K562 (cell line): ENCODE data around the gene DCAF11. TPM values are rescaled to one million over a fixed set of nuclear protein-coding genes. Genes with fewer than 3 reads are reported as not detected.

Experiments used
- ATAC-seq: fragments of 200-7000 bp; cut with Tn5 transposase; 3 replicates; pipeline ENCODE4 v1.9.1; 2020; ENCODE audit warnings: moderate library complexity
- BruUV-seq: library from RNA; stranded (reverse); fragments of 400-500 nt; replicated peaks from 2 replicates; lab custom pipeline; 2021; lab: Mats Ljungman, UMichigan
- CTCF ChIA-PET: fragments of 300-600 bp; formaldehyde crosslinking; extraction: SDS; loops from one replicate; lab custom pipeline; 2021; ENCODE audit warnings: low intra/inter-chr PET ratio; lab: Yijun Ruan, JAX
- POLR2A ChIA-PET: fragments of 300-600, 350-650 bp; sonication (Branson Sonifier 250); formaldehyde crosslinking; extraction: SDS; loops from one replicate; lab custom pipeline; 2021; ENCODE audit warnings: antibody characterized with exemption, inconsistent platforms; lab: Yijun Ruan, JAX
- DNase-seq, 4 experiments: peaks; one replicate each; pipeline versions ENCODE4 v3.0.0 to v3.0.0-alpha.2; 2011 to 2018; ENCODE audit warnings: low spot score in 3 of 4, mixed read lengths in 3 of 4; ENCODE audit errors: extremely low read depth in 1 of 4
- FAIRE-seq: peaks from 2 replicates; lab custom pipeline; 2011; peaks lifted over from hg19 to GRCh38; lab: Jason Lieb, UNC
- H2AFZ ChIP-seq: 2 replicates; pipeline ENCODE4 v1.6.0; 2011; ENCODE audit warnings: low read depth, low read length, control low read depth, inconsistent platforms
- H3K27ac ChIP-seq: fragments of 200-600 bp; 3 replicates; pipeline ENCODE4 v1.8.0; 2011; ENCODE audit warnings: low read depth, mild to moderate bottlenecking, control low read depth, inconsistent platforms, low read length, moderate library complexity, mixed read lengths; ENCODE audit errors: extremely low read depth
- H3K27me3 ChIP-seq, 2 experiments: fragments of 300-600 bp in 1 of 2; 2 replicates in 1 of 2; 3 replicates in 1 of 2; pipeline versions ENCODE4 v1.6.0 to v1.8.0; 2011; ENCODE audit warnings: inconsistent platforms in 2 of 2, low read length in 2 of 2, mild to moderate bottlenecking in 1 of 2, mixed read lengths in 1 of 2, moderate library complexity in 1 of 2; ENCODE audit not compliant: control insufficient read depth in 2 of 2, insufficient read depth in 2 of 2
- H3K36me3 ChIP-seq: fragments of 300-600 bp; 3 replicates; pipeline ENCODE4 v1.8.0; 2011; ENCODE audit warnings: mild to moderate bottlenecking, low read length, inconsistent platforms; ENCODE audit not compliant: control insufficient read depth, insufficient read depth
- H3K4me1 ChIP-seq, 2 experiments: fragments of 200-600 bp in 1 of 2; replicated peaks in 1 of 2; 2 replicates in 1 of 2; 3 replicates in 1 of 2; pipeline versions ENCODE4 v1.5.1 to v1.8.0; 2011; ENCODE audit warnings: inconsistent platforms in 2 of 2, low read length in 2 of 2, mild to moderate bottlenecking in 1 of 2, mixed read lengths in 1 of 2, moderate library complexity in 1 of 2; ENCODE audit not compliant: control insufficient read depth in 2 of 2, insufficient read depth in 2 of 2
- H3K4me2 ChIP-seq: 2 replicates; pipeline ENCODE4 v1.6.1; 2011; ENCODE audit warnings: low read length, control low read depth, inconsistent platforms, mixed read lengths; ENCODE audit not compliant: insufficient read depth
- H3K4me3 ChIP-seq: fragments of 200-600 bp; sonication (generic), shearing (Covaris generic); 2 replicates; pipeline ENCODE4 v1.5.1; 2016; ENCODE audit warnings: control low read depth, inconsistent platforms
- H3K79me2 ChIP-seq: fragments of 200-600 bp; 3 replicates; pipeline ENCODE4 v1.8.0; 2011; ENCODE audit warnings: low read length, inconsistent platforms; ENCODE audit not compliant: control insufficient read depth, insufficient read depth
- H3K9ac ChIP-seq, 2 experiments: 2 replicates each; pipeline versions ENCODE4 v1.6.0 to v1.6.1; 2011; ENCODE audit warnings: low read depth in 2 of 2, low read length in 2 of 2, control low read depth in 1 of 2, inconsistent platforms in 1 of 2, mild to moderate bottlenecking in 1 of 2, mixed read lengths in 1 of 2; ENCODE audit not compliant: insufficient read depth in 1 of 2
- H3K9me1 ChIP-seq: one replicate; pipeline ENCODE4 v1.6.0; 2011; ENCODE audit warnings: inconsistent platforms, mild to moderate bottlenecking, low read length, moderate library complexity; ENCODE audit not compliant: control insufficient read depth, insufficient read depth
- H3K9me3 ChIP-seq: replicated peaks from 2 replicates; pipeline ENCODE4 v1.5.1; 2011; ENCODE audit warnings: low read depth, low read length, inconsistent platforms; ENCODE audit not compliant: control insufficient read depth, insufficient read depth
- H4K20me1 ChIP-seq: replicated peaks from 2 replicates; pipeline ENCODE4 v1.6.1; 2011; ENCODE audit warnings: low read length, inconsistent platforms, mixed read lengths; ENCODE audit not compliant: control insufficient read depth, insufficient read depth
- NFATC3 ChIP-seq: fragments of 450-650 bp; IDR thresholded peaks from 2 replicates; pipeline ENCODE4 v1.6.1; 2017; ENCODE audit warnings: mild to moderate bottlenecking
- PCBP1 ChIP-seq: fragments of 200-400 bp; formaldehyde crosslinking; IDR thresholded peaks from 2 replicates; pipeline ENCODE4 v1.6.1; 2018; ENCODE audit warnings: mild to moderate bottlenecking, low read depth, low read length; ENCODE audit not compliant: poor library complexity, severe bottlenecking
- SIRT6 ChIP-seq: IDR thresholded peaks from one replicate; pipeline ENCODE4 v1.6.1; 2012; ENCODE audit warnings: low read depth, mild to moderate bottlenecking, control low read depth, inconsistent platforms, low read length, moderate library complexity
- SMARCB1 ChIP-seq: IDR thresholded peaks from 2 replicates; pipeline ENCODE4 v1.6.1; 2011; ENCODE audit warnings: improper control_type of control experiment, low read depth; ENCODE audit not compliant: insufficient read length
- TBP ChIP-seq: optimal IDR thresholded peaks from 2 replicates; pipeline ENCODE3; 2011; ENCODE audit warnings: low read depth, low read length, improper control_type of control experiment
- TRIM28 ChIP-seq: fragments of 450-650 bp; IDR thresholded peaks from 2 replicates; pipeline ENCODE4 v1.6.1; 2017
- ZBTB7A ChIP-seq: IDR thresholded peaks from 2 replicates; pipeline ENCODE4 v1.6.1; 2011; ENCODE audit warnings: low read depth, mild to moderate bottlenecking, low read length, moderate library complexity, borderline replicate concordance; ENCODE audit not compliant: control insufficient read depth
- ZKSCAN3 ChIP-seq: fragments of 250-450 bp; sonication (Bioruptor Pico); IDR thresholded peaks from 2 replicates; pipeline ENCODE4 v1.4.0; 2020
- WGBS: fragments of 100-300 bp; shearing (Covaris generic); methylation state at CpG from one replicate; pipeline ENCODE4 v1.1.6; 2016; ENCODE audit warnings: low coverage, mixed read lengths; ENCODE audit not compliant: insufficient coverage; ENCODE audit errors: missing lambda C conversion rate; 5-methylcytosine and 5-hydroxymethylcytosine counted together
- in situ Hi-C: fragments of 300-500 bp; cut with MboI; formaldehyde crosslinking; loops from 4 replicates; pipeline ENCODE4 v1.15.0; 2018; ENCODE audit warnings: inconsistent platforms, mixed read lengths
- intact Hi-C: fragments of 100-400 bp; cut with micrococcal nuclease; formaldehyde crosslinking; loops from 2 replicates; pipeline ENCODE4 v1.14.2; 2022
- polyA plus RNA-seq, 8 experiments: library from polyadenylated mRNA; depleted of rRNA in 4 of 8; stranded (reverse) in 5 of 8; unstranded in 3 of 8; fragments of >200 nt; fragmentation: Nextera tagmentation in 2 of 8; fragmentation: Illumina TruSeq in 1 of 8; extraction: Ambion mirVana in 2 of 8; extraction: Trizol in 1 of 8; gene quantifications; 2 replicates each; pipeline versions ENCODE4 v1.2.1 to v1.2.3, GENCODE V29; 2011 to 2014; ENCODE audit warnings: inconsistent platforms in 1 of 8, missing spikeins in 1 of 8
- total RNA-seq, 7 experiments: library from RNA; depleted of rRNA in 6 of 7; stranded (reverse); fragments of >200 nt in 6 of 7; fragmentation: Illumina TruSeq in 2 of 7; extraction: Trizol in 2 of 7; gene quantifications; 2 replicates each; pipeline versions ENCODE4 v1.2.1 to v1.2.3, GENCODE V29; 2011 to 2021; ENCODE audit warnings: low replicate concordance in 1 of 7
- TF ChIP-seq, protein P1 (sequence below): sonication (generic); formaldehyde crosslinking; IDR thresholded peaks from 2 replicates; pipeline ENCODE4 v1.8.0; 2022; ENCODE audit warnings: mild to moderate bottlenecking, missing genetic modification reagents
- TF ChIP-seq, protein P2 (sequence below): sonication (generic); formaldehyde crosslinking; IDR thresholded peaks from 2 replicates; pipeline ENCODE4 v1.8.1; 2022; ENCODE audit warnings: missing genetic modification reagents
- TF ChIP-seq, protein P3 (sequence below), 2 experiments: fragments of 450-650 bp; IDR thresholded peaks; 2 replicates each; pipeline ENCODE4 v1.6.1; 2016; ENCODE audit warnings: mild to moderate bottlenecking in 2 of 2, borderline replicate concordance in 1 of 2, low read depth in 1 of 2, moderate library complexity in 1 of 2

Gene DCAF11
- total and polyA plus RNA-seq, 9 of the 15 experiments (the other 6 are each of a cell fraction or from before 2014, with no cell fraction given) = 8.5 to 46.2 (median 36.4) TPM

GRCh38 chr14:24074625-24075484 is 39.7 kb upstream of the DCAF11 start:
- Histone ChIP-seq H3K4me2 (no peak overlapping the region), H4K20me1 (no peaks in the 10 kb centered on the region), H3K9ac (no peak overlapping the region), H3K4me1 (peaks cover 0 to 12% of the 10 kb centered on the region in 2 experiments; a peak in 2 of 5 replicates), H2AFZ (no peak overlapping the region), H3K27me3 (peaks cover 0 to 27% of the 10 kb centered on the region in 2 experiments; a peak in 2 of 5 replicates), H3K9me1 (no peaks in the 10 kb centered on the region), H3K36me3 (no peaks in the 10 kb centered on the region), H3K79me2 (no peaks in the 10 kb centered on the region), H3K27ac (no peak overlapping the region), H3K9me3 (no peaks in the 10 kb centered on the region), H3K4me3 (no peak overlapping the region)
- no TSS peak for BruUV-seq
- DNase-seq (no peak), FAIRE-seq (no peak), ATAC-seq (no peak)
- in situ Hi-C loops (no loop called here), intact Hi-C loops (no loop called here)
- POLR2A ChIA-PET = interaction anchor here (1.0 to 1.1 kb wide), 2 partner anchors 10 to 14 kb away, joined by 3 to 4 read pairs; no protein-coding TSS in a partner anchor
- CTCF ChIA-PET = no interaction called here
- 24% methylated on average over 11 of the region's 11 CpGs for WGBS
- TF ChIP-seq NFATC3 (no peak), PCBP1 (no peak), SIRT6 (no peak), SMARCB1 (no peak), ZKSCAN3 (CRISPR knock-in tag) (no peak), ZBTB7A (no peak), TRIM28 (no peak), TBP (no peak)
- TF ChIP-seq, protein P1, sequence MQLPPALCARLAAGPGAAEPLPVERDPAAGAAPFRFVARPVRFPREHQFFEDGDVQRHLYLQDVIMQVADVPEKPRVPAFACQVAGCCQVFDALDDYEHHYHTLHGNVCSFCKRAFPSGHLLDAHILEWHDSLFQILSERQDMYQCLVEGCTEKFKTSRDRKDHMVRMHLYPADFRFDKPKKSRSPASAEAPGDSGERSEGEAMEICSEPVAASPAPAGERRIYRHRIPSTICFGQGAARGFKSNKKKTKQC (CRISPR knock-in tag) = no peak
- TF ChIP-seq, protein P2, sequence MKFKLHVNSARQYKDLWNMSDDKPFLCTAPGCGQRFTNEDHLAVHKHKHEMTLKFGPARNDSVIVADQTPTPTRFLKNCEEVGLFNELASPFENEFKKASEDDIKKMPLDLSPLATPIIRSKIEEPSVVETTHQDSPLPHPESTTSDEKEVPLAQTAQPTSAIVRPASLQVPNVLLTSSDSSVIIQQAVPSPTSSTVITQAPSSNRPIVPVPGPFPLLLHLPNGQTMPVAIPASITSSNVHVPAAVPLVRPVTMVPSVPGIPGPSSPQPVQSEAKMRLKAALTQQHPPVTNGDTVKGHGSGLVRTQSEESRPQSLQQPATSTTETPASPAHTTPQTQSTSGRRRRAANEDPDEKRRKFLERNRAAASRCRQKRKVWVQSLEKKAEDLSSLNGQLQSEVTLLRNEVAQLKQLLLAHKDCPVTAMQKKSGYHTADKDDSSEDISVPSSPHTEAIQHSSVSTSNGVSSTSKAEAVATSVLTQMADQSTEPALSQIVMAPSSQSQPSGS (CRISPR knock-in tag) = no peak
- TF ChIP-seq, protein P3, sequence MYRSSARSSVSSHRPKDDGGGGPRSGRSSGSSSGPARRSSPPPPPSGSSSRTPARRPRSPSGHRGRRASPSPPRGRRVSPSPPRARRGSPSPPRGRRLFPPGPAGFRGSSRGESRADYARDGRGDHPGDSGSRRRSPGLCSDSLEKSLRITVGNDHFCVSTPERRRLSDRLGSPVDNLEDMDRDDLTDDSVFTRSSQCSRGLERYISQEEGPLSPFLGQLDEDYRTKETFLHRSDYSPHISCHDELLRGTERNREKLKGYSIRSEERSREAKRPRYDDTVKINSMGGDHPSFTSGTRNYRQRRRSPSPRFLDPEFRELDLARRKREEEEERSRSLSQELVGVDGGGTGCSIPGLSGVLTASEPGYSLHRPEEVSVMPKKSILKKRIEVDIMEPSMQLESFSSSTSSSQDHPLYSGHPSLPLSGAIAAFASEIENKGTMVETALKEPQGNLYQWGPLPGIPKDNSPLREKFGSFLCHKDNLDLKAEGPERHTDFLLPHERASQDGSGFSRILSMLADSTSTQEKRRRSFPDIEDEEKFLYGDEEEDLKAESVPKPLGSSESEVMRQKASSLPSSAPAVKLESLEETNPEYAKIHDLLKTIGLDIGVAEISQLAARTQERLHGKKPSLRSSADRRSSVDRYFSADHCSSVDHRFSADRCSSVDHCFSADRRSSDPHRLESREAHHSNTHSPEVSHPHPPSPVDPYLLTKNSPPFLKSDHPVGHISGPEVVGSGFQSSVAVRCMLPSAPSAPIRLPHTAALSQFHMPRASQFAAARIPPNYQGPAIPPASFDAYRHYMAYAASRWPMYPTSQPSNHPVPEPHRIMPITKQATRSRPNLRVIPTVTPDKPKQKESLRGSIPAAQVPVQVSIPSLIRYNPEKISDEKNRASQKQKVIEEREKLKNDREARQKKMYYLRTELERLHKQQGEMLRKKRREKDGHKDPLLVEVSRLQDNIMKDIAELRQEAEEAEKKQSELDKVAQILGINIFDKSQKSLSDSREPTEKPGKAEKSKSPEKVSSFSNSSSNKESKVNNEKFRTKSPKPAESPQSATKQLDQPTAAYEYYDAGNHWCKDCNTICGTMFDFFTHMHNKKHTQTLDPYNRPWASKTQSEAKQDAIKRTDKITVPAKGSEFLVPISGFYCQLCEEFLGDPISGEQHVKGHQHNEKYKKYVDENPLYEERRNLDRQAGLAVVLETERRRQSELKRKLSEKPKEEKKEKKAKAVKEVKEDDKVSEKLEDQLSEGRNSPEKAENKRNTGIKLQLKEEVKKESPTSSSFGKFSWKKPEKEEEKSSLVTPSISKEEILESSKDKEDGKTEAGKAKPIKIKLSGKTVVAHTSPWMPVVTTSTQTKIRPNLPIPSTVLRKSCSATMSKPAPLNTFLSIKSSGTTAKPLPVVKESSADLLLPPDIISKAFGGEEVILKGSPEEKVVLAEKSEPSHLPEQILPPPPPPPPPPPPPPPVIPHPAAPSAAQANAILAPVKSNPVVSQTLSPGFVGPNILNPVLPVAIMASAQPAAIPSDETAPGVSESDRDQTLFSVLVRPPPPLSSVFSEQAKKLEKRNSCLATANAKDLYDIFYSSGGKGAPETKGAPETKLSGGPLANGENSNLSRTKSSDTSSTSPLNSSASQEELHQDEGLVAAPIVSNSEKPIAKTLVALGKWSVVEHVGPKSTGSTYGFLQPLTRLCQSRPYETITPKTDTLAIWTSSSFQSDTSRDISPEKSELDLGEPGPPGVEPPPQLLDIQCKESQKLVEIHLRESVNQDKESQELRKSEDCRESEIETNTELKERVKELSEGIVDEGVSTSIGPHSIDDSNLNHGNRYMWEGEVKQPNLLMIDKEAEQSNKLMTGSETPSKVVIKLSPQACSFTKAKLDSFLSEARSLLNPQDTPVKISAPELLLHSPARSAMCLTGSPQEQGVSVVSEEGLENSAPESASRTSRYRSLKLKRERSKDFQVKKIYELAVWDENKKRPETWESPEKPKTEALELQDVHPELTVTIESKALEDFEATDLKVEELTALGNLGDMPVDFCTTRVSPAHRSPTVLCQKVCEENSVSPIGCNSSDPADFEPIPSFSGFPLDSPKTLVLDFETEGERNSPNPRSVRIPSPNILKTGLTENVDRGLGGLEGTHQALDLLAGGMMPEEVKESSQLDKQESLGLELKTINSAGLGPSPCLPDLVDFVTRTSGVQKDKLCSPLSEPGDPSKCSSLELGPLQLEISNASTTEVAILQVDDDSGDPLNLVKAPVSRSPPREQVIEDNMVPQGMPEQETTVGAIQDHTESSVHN (IDR thresholded peaks at IDR 0.05; ENCODE audit: borderline replicate concordance in 1 of 2, low read depth in 1 of 2) = no peak
